Ovary (tissue), 3 donors: Measurements from ENCODE around the gene C16orf82.

ENCODE experiments used
- CTCF ChIP-seq, 3 donors: fragments of 450-650 bp in 2 of 3; fragments of 200-600 bp in 1 of 3; IDR thresholded peaks; one replicate each; pipeline versions ENCODE4 v1.5.1 to v1.8.0; 2016 to 2022; ENCODE audit warnings: antibody characterized with exemption in 3 of 3, mild to moderate bottlenecking in 1 of 3
- POLR2A ChIP-seq: fragments of 450-650 bp; IDR thresholded peaks from one replicate; pipeline ENCODE4 v1.6.1; 2017; ENCODE audit warnings: antibody characterized with exemption, mild to moderate bottlenecking, moderate library complexity
- donor health status: DM: no; HTN: no; CAD: no.

GRCh38 chr16:27118526-27118925 is 51.8 kb downstream of the C16orf82 start:
- TF ChIP-seq CTCF (IDR thresholded peaks at IDR 0.05) = no peak
- TF ChIP-seq POLR2A = no peak
